Liver (tissue), 9 donors: ENCODE measurements around the gene CDC42BPA. TPM values are rescaled to one million over a fixed set of nuclear protein-coding genes. Genes with fewer than 3 reads are reported as not detected.

Experiments
- DNase-seq: peaks from one replicate; pipeline ENCODE4 v3.0.0-alpha.2; 2017; ENCODE audit warnings: low spot score
- H3K27ac ChIP-seq, 2 donors: one replicate each; pipeline ENCODE4 v1.7.0; 2013; ENCODE audit warnings: inconsistent platforms in 2 of 2, low read length in 2 of 2, control low read depth in 1 of 2, low read depth in 1 of 2, mild to moderate bottlenecking in 1 of 2
- H3K27me3 ChIP-seq, 4 donors: one replicate each; pipeline versions ENCODE4 v1.6.1 to v1.7.0; 2013; ENCODE audit warnings: low read length in 3 of 4, inconsistent platforms in 1 of 4, mild to moderate bottlenecking in 1 of 4, moderate library complexity in 1 of 4; ENCODE audit not compliant: control insufficient read depth in 4 of 4, insufficient read depth in 4 of 4
- H3K36me3 ChIP-seq, 4 donors: one replicate each; pipeline versions ENCODE4 v1.6.1 to v1.7.0; 2013; ENCODE audit warnings: low read length in 3 of 4, mild to moderate bottlenecking in 3 of 4, low read depth in 1 of 4, moderate library complexity in 1 of 4; ENCODE audit not compliant: control insufficient read depth in 4 of 4, insufficient read depth in 3 of 4
- H3K4me1 ChIP-seq, 4 donors: one replicate each; pipeline versions ENCODE4 v1.6.1 to v1.7.0; 2013; ENCODE audit warnings: low read length in 3 of 4, mild to moderate bottlenecking in 3 of 4, moderate library complexity in 1 of 4; ENCODE audit not compliant: control insufficient read depth in 4 of 4, insufficient read depth in 4 of 4
- H3K4me3 ChIP-seq, 3 donors: one replicate each; pipeline versions ENCODE4 v1.6.1 to v1.7.0; 2013; ENCODE audit warnings: low read length in 3 of 3, control low read depth in 1 of 3, low read depth in 1 of 3, mild to moderate bottlenecking in 1 of 3
- H3K9ac ChIP-seq, 2 donors: one replicate each; pipeline ENCODE4 v1.7.0; 2013; ENCODE audit warnings: low read length in 2 of 2, mild to moderate bottlenecking in 2 of 2, moderate library complexity in 2 of 2, control low read depth in 1 of 2, low read depth in 1 of 2
- H3K9me3 ChIP-seq, 4 donors: one replicate each; pipeline versions ENCODE4 v1.6.1 to v1.7.0; 2013; ENCODE audit warnings: low read length in 3 of 4; ENCODE audit not compliant: control insufficient read depth in 4 of 4
- EGR1 ChIP-seq, 2 donors: IDR thresholded peaks; 2 replicates each; pipeline ENCODE4 v1.6.1; 2016 to 2018; ENCODE audit warnings: antibody characterized with exemption in 2 of 2, low read depth in 2 of 2
- FOXA1 ChIP-seq: IDR thresholded peaks from 2 replicates; pipeline ENCODE4 v1.6.1; 2016; ENCODE audit warnings: antibody characterized with exemption
- FOXA2 ChIP-seq: IDR thresholded peaks from 2 replicates; pipeline ENCODE4 v1.6.1; 2016; ENCODE audit warnings: antibody characterized with exemption
- GABPA ChIP-seq, 2 donors: IDR thresholded peaks in 1 of 2; conservative IDR thresholded peaks in 1 of 2; 2 replicates each; pipeline ENCODE4 v1.6.1; 2016; ENCODE audit warnings: antibody characterized with exemption in 2 of 2, mild to moderate bottlenecking in 1 of 2, moderate library complexity in 1 of 2
- HNF4A ChIP-seq, 2 donors: conservative IDR thresholded peaks; 2 replicates each; pipeline ENCODE4 v1.6.1; 2016; ENCODE audit warnings: antibody characterized with exemption in 2 of 2, mild to moderate bottlenecking in 2 of 2
- HNF4G ChIP-seq: IDR thresholded peaks from 2 replicates; pipeline ENCODE4 v1.6.1; 2016; ENCODE audit warnings: antibody characterized with exemption
- JUND ChIP-seq, 2 donors: IDR thresholded peaks; 2 replicates each; pipeline ENCODE4 v1.6.1; 2016; ENCODE audit warnings: antibody characterized with exemption in 2 of 2
- RAD21 ChIP-seq, 2 donors: IDR thresholded peaks; 2 replicates each; pipeline ENCODE4 v1.6.1; 2016; ENCODE audit warnings: antibody characterized with exemption in 2 of 2, mild to moderate bottlenecking in 2 of 2
- RXRA ChIP-seq, 2 donors: IDR thresholded peaks; 2 replicates each; pipeline ENCODE4 v1.6.1; 2017 to 2018; ENCODE audit warnings: antibody characterized with exemption in 2 of 2, mild to moderate bottlenecking in 1 of 2
- SP1 ChIP-seq: IDR thresholded peaks from 2 replicates; pipeline ENCODE4 v1.6.1; 2018; ENCODE audit warnings: antibody characterized with exemption, mild to moderate bottlenecking
- TAF1 ChIP-seq: conservative IDR thresholded peaks from 2 replicates; pipeline ENCODE4 v1.6.1; 2016; ENCODE audit warnings: antibody characterized with exemption, mild to moderate bottlenecking
- YY1 ChIP-seq: IDR thresholded peaks from 2 replicates; pipeline ENCODE4 v1.6.1; 2016; ENCODE audit warnings: antibody characterized with exemption, mild to moderate bottlenecking
- WGBS: extraction: QIAGEN DNeasy Blood & Tissue Kit; methylation state at CpG from one replicate; pipeline ENCODE4 v1.1.7; 2013; 5-methylcytosine and 5-hydroxymethylcytosine counted together
- polyA plus RNA-seq, 2 donors: library from polyadenylated mRNA; stranded (reverse) in 1 of 2; unstranded in 1 of 2; fragments of 200-250 nt in 1 of 2; fragments of >200 nt in 1 of 2; fragmentation: Nextera tagmentation in 1 of 2; extraction: Ambion mirVana in 1 of 2; gene quantifications; one replicate each; pipeline versions ENCODE4 v1.2.1 to v1.2.3, GENCODE V29; 2013 to 2015
- total RNA-seq, 2 donors: library from RNA; depleted of rRNA; stranded (reverse); fragments of >200 nt; gene quantifications; one replicate each; pipeline ENCODE4 v1.2.3, GENCODE V29; 2014
- TF ChIP-seq, protein P1 (sequence below): IDR thresholded peaks from 2 replicates; pipeline ENCODE4 v1.6.1; 2016; ENCODE audit warnings: antibody characterized with exemption, mild to moderate bottlenecking
- TF ChIP-seq, protein P2 (sequence below): IDR thresholded peaks from 2 replicates; pipeline ENCODE4 v1.6.1; 2016; ENCODE audit warnings: antibody characterized with exemption
- TF ChIP-seq, protein P3 (sequence below): fragments of 150-350 bp; IDR thresholded peaks from 2 replicates; pipeline ENCODE4 v1.5.1; 2017; ENCODE audit warnings: improper control_type of control experiment, low read depth, low read length; ENCODE audit not compliant: missing input control
- TF ChIP-seq, protein P4 (sequence below): IDR thresholded peaks from 2 replicates; pipeline ENCODE4 v1.6.1; 2016; ENCODE audit warnings: antibody characterized with exemption
- TF ChIP-seq, protein P5 (sequence below): IDR thresholded peaks from 2 replicates; pipeline ENCODE4 v1.6.1; 2016; ENCODE audit warnings: antibody characterized with exemption
- donor health status: healthy.
- donor health status: healthy.
- donor health status: healthy.
- donor health status: healthy.
- donor health status: healthy.

Gene CDC42BPA
- total and polyA plus RNA-seq, 4 donors: 5.8 to 39.9 (median 24.3) TPM

DNA sequence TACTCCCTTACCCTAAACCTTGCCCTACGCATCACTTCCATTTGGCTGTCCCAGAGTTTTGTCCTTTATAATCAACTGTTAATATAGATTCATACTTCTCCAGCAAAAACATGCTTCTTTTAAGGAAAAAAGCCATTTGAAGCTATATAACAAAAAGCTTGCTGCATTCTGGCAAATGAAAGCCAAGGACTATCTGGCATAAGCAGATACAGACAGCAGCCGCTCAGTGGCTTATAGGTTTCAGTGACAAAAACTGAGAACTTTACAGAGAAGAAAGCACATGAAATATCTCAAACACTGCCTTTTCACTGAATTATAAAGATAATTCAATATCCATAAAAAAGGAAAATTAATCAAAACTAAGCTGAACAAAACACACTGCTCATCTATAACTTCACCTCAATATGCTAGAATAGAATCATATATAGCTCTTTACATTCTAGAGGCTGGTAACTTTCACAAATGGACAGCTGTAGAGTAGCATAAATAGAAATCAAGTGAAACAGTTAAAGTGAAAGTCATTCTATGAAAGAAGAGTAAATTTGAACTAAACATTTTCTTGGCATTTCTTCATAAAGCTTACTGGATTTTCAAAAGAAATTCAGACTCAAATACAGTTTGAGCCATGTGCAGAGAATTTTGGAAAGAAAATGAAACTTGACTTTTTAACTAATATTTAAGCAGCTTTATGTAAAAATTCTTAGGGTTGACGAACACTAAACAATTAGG is 19.6 kb downstream of the CDC42BPA start:
- Histone ChIP-seq H3K36me3 (no peaks in the 10 kb centered on the region), H3K4me1 (peaks cover 0 to 10% (median 4%) of the 10 kb centered on the region in 4 donors), H3K9me3 (no peaks in the 10 kb centered on the region), H3K27me3 (no peaks in the 10 kb centered on the region), H3K9ac (no peak overlapping the region), H3K4me3 (no peak overlapping the region), H3K27ac (no peak overlapping the region)
- DNase-seq: no peak
- WGBS: 74% methylated on average over 3 of the region's 3 CpGs
- TF ChIP-seq TAF1 (no peak), HNF4A (conservative IDR thresholded peaks at IDR 0.05) (no peak), FOXA1 (no peak), EGR1 (IDR thresholded peaks at IDR 0.05; ENCODE audit: low read depth in 2 of 2) (no peak), JUND (IDR thresholded peaks at IDR 0.05) (no peak), YY1 (no peak)
- TF ChIP-seq, protein P1, sequence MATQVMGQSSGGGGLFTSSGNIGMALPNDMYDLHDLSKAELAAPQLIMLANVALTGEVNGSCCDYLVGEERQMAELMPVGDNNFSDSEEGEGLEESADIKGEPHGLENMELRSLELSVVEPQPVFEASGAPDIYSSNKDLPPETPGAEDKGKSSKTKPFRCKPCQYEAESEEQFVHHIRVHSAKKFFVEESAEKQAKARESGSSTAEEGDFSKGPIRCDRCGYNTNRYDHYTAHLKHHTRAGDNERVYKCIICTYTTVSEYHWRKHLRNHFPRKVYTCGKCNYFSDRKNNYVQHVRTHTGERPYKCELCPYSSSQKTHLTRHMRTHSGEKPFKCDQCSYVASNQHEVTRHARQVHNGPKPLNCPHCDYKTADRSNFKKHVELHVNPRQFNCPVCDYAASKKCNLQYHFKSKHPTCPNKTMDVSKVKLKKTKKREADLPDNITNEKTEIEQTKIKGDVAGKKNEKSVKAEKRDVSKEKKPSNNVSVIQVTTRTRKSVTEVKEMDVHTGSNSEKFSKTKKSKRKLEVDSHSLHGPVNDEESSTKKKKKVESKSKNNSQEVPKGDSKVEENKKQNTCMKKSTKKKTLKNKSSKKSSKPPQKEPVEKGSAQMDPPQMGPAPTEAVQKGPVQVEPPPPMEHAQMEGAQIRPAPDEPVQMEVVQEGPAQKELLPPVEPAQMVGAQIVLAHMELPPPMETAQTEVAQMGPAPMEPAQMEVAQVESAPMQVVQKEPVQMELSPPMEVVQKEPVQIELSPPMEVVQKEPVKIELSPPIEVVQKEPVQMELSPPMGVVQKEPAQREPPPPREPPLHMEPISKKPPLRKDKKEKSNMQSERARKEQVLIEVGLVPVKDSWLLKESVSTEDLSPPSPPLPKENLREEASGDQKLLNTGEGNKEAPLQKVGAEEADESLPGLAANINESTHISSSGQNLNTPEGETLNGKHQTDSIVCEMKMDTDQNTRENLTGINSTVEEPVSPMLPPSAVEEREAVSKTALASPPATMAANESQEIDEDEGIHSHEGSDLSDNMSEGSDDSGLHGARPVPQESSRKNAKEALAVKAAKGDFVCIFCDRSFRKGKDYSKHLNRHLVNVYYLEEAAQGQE: no peak
- TF ChIP-seq, protein P2, sequence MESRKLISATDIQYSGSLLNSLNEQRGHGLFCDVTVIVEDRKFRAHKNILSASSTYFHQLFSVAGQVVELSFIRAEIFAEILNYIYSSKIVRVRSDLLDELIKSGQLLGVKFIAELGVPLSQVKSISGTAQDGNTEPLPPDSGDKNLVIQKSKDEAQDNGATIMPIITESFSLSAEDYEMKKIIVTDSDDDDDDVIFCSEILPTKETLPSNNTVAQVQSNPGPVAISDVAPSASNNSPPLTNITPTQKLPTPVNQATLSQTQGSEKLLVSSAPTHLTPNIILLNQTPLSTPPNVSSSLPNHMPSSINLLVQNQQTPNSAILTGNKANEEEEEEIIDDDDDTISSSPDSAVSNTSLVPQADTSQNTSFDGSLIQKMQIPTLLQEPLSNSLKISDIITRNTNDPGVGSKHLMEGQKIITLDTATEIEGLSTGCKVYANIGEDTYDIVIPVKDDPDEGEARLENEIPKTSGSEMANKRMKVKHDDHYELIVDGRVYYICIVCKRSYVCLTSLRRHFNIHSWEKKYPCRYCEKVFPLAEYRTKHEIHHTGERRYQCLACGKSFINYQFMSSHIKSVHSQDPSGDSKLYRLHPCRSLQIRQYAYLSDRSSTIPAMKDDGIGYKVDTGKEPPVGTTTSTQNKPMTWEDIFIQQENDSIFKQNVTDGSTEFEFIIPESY: no peak

DNA sequence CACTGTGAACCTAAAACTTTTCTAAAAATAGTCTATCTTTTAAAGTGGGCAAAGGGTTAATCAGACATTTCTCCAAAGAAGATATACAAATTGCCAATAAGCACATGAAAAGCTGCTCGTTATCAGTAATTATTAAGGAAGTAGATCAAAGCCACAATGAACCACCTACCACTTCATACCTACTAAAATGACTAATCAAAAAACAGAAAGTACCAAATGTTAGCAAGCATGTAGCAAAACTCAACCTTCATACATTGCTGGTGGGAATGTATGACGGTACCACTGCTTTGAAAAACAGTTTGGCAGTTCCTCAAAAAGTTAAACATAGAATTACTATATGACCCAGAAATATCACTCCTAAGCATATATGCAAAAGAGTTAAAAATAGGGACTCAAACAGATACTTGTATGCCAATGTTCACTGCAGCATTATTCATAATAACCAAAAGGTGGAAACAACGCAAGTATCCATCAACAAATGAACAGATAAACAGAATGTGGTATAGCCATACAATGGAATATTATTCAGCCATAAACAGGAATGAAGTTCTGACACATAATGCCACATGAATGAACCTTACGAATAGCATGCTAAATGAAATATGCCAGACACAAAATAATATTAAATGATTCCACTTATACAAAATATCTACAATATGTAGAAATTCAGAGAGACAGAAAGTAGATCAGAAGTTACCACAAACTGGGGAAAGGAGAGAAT is 21.1 kb downstream of the CDC42BPA start:
- no peak overlapping the region for H3K4me3 ChIP-seq
- no peak overlapping the region for H3K9ac ChIP-seq
- no peak overlapping the region for H3K27ac ChIP-seq
- no peaks in the 10 kb centered on the region for H3K27me3 ChIP-seq
- H3K9me3 ChIP-seq: no peaks in the 10 kb centered on the region
- H3K36me3 ChIP-seq: no peaks in the 10 kb centered on the region
- WGBS: 94% methylated on average over 4 of the region's 4 CpGs
- no peak for DNase-seq
- H3K4me1 ChIP-seq: peaks cover 0 to 13% (median 4%) of the 10 kb centered on the region in 4 donors
- TF ChIP-seq SP1 (no peak), YY1 (no peak), RAD21 (IDR thresholded peaks at IDR 0.05) (no peak), EGR1 (IDR thresholded peaks at IDR 0.05; ENCODE audit: low read depth in 2 of 2) (no peak), FOXA2 (no peak), GABPA (IDR thresholded peaks at IDR 0.05 in 1 of 2, conservative IDR thresholded peaks at IDR 0.05 in 1 of 2) (no peak), RXRA (IDR thresholded peaks at IDR 0.05) (no peak), HNF4G (no peak), TAF1 (no peak), HNF4A (conservative IDR thresholded peaks at IDR 0.05) (no peak)
- TF ChIP-seq, protein P3, sequence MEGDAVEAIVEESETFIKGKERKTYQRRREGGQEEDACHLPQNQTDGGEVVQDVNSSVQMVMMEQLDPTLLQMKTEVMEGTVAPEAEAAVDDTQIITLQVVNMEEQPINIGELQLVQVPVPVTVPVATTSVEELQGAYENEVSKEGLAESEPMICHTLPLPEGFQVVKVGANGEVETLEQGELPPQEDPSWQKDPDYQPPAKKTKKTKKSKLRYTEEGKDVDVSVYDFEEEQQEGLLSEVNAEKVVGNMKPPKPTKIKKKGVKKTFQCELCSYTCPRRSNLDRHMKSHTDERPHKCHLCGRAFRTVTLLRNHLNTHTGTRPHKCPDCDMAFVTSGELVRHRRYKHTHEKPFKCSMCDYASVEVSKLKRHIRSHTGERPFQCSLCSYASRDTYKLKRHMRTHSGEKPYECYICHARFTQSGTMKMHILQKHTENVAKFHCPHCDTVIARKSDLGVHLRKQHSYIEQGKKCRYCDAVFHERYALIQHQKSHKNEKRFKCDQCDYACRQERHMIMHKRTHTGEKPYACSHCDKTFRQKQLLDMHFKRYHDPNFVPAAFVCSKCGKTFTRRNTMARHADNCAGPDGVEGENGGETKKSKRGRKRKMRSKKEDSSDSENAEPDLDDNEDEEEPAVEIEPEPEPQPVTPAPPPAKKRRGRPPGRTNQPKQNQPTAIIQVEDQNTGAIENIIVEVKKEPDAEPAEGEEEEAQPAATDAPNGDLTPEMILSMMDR: no peak
- TF ChIP-seq, protein P1: no peak
- TF ChIP-seq, protein P4, sequence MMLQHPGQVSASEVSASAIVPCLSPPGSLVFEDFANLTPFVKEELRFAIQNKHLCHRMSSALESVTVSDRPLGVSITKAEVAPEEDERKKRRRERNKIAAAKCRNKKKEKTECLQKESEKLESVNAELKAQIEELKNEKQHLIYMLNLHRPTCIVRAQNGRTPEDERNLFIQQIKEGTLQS: no peak
- TF ChIP-seq, protein P5, sequence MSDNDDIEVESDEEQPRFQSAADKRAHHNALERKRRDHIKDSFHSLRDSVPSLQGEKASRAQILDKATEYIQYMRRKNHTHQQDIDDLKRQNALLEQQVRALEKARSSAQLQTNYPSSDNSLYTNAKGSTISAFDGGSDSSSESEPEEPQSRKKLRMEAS: no peak
